Activated naive CD4-positive, alpha-beta T cell treated with anti-CD3 and anti-CD28 coated beads, Interleukin-2, amount 10 ng/mL, durations not matched to agents 7 days and 5 days (primary cell): Measurements from ENCODE around the gene TMEFF2.

ENCODE experiments used
- CTCF ChIA-PET: fragments of 350-600 bp; sonication (Branson Sonifier 250); formaldehyde crosslinking; loops from one replicate; lab custom pipeline; 2021; ENCODE audit warnings: antibody characterized with exemption; lab: Charles Lee
- DNase-seq: peaks from one replicate; pipeline ENCODE4 v3.0.0-alpha.2; 2020
- H3K27ac Mint-ChIP-seq: one replicate; pipeline ENCODE4 v1.8.0; 2021; ENCODE audit warnings: mild to moderate bottlenecking, moderate library complexity, mixed read lengths
- H3K27me3 Mint-ChIP-seq: one replicate; pipeline ENCODE4 v1.8.0; 2021; ENCODE audit warnings: mild to moderate bottlenecking, mixed read lengths
- H3K36me3 Mint-ChIP-seq: one replicate; pipeline ENCODE4 v1.8.0; 2021; ENCODE audit warnings: mixed read lengths
- H3K4me1 Mint-ChIP-seq: one replicate; pipeline ENCODE4 v1.8.0; 2021; ENCODE audit warnings: mixed read lengths
- H3K4me3 Mint-ChIP-seq: one replicate; pipeline ENCODE4 v1.8.0; 2021; ENCODE audit warnings: mild to moderate bottlenecking, moderate library complexity, mixed read lengths
- H3K9me3 Mint-ChIP-seq: one replicate; pipeline ENCODE4 v1.8.0; 2021; ENCODE audit warnings: mixed read lengths

Gene TMEFF2

GRCh38 chr2:192049362-192049761 lies 145.4 kb downstream of the TMEFF2 start:
- Mint-ChIP-seq H3K4me1 (no peaks in the 10 kb centered on the region), H3K27me3 (no peaks in the 10 kb centered on the region), H3K9me3 (no peaks in the 10 kb centered on the region), H3K36me3 (no peaks in the 10 kb centered on the region), H3K27ac (no peak overlapping the region), H3K4me3 (no peak overlapping the region)
- no peak for DNase-seq
- CTCF ChIA-PET: no interaction called here

GRCh38 chr2:192047315-192048107 lies 147.2 kb downstream of the TMEFF2 start:
- DNase-seq: no peak
- H3K36me3 Mint-ChIP-seq: no peaks in the 10 kb centered on the region
- no peaks in the 10 kb centered on the region for H3K27me3 Mint-ChIP-seq
- H3K4me1 Mint-ChIP-seq: no peaks in the 10 kb centered on the region
- no peak overlapping the region for H3K4me3 Mint-ChIP-seq
- CTCF ChIA-PET: no interaction called here
- no peak overlapping the region for H3K27ac Mint-ChIP-seq
- H3K9me3 Mint-ChIP-seq: no peaks in the 10 kb centered on the region

- H3K36me3 Mint-ChIP-seq: no peaks in the 10 kb centered on the region
- no peak for DNase-seq
- H3K4me1 Mint-ChIP-seq: no peaks in the 10 kb centered on the region
- H3K4me3 Mint-ChIP-seq: no peak overlapping the region
- H3K27ac Mint-ChIP-seq: no peak overlapping the region
- H3K27me3 Mint-ChIP-seq: no peaks in the 10 kb centered on the region
- H3K9me3 Mint-ChIP-seq: no peaks in the 10 kb centered on the region
- CTCF ChIA-PET: no interaction called here
Observed at GRCh38 chr2:192044496-192044895, 150.2 kb downstream of the TMEFF2 start.

GRCh38 chr2:192043216-192043870 lies 151.4 kb downstream of the TMEFF2 start:
- Mint-ChIP-seq H3K27me3 (no peaks in the 10 kb centered on the region), H3K4me3 (no peak overlapping the region), H3K27ac (no peak overlapping the region), H3K4me1 (no peaks in the 10 kb centered on the region), H3K36me3 (no peaks in the 10 kb centered on the region), H3K9me3 (no peaks in the 10 kb centered on the region)
- DNase-seq: no peak
- CTCF ChIA-PET: no interaction called here

- H3K36me3 Mint-ChIP-seq: no peaks in the 10 kb centered on the region
- CTCF ChIA-PET: no interaction called here
- H3K27ac Mint-ChIP-seq: no peak overlapping the region
- H3K4me1 Mint-ChIP-seq: no peaks in the 10 kb centered on the region
- no peak for DNase-seq
- no peaks in the 10 kb centered on the region for H3K9me3 Mint-ChIP-seq
- H3K4me3 Mint-ChIP-seq: no peak overlapping the region
- H3K27me3 Mint-ChIP-seq: no peaks in the 10 kb centered on the region
Observed at GRCh38 chr2:192042126-192042525, 152.6 kb downstream of the TMEFF2 start.

GRCh38 chr2:192038110-192038509 lies 156.6 kb downstream of the TMEFF2 start:
- Mint-ChIP-seq H3K36me3 (no peaks in the 10 kb centered on the region), H3K9me3 (no peaks in the 10 kb centered on the region), H3K27ac (no peak overlapping the region), H3K27me3 (no peaks in the 10 kb centered on the region), H3K4me3 (no peak overlapping the region), H3K4me1 (no peaks in the 10 kb centered on the region)
- CTCF ChIA-PET: no interaction called here
- DNase-seq: no peak

GRCh38 chr2:192035731-192036442 lies 158.8 kb downstream of the TMEFF2 start:
- H3K27me3 Mint-ChIP-seq: no peaks in the 10 kb centered on the region
- no peak overlapping the region for H3K27ac Mint-ChIP-seq
- H3K36me3 Mint-ChIP-seq: no peaks in the 10 kb centered on the region
- no peak overlapping the region for H3K4me3 Mint-ChIP-seq
- no peaks in the 10 kb centered on the region for H3K4me1 Mint-ChIP-seq
- CTCF ChIA-PET: no interaction called here
- no peak for DNase-seq
- H3K9me3 Mint-ChIP-seq: no peaks in the 10 kb centered on the region

GRCh38 chr2:192030856-192031255 lies 163.9 kb downstream of the TMEFF2 start:
- Mint-ChIP-seq H3K27ac (no peak overlapping the region), H3K27me3 (no peaks in the 10 kb centered on the region), H3K9me3 (no peaks in the 10 kb centered on the region), H3K4me3 (no peak overlapping the region), H3K4me1 (no peaks in the 10 kb centered on the region), H3K36me3 (no peaks in the 10 kb centered on the region)
- CTCF ChIA-PET: no interaction called here
- DNase-seq: no peak

GRCh38 chr2:192030289-192030688 lies 164.4 kb downstream of the TMEFF2 start:
- H3K4me1 Mint-ChIP-seq: no peaks in the 10 kb centered on the region
- CTCF ChIA-PET: no interaction called here

GRCh38 chr2:192029089-192029488 lies 165.6 kb downstream of the TMEFF2 start:
- H3K4me3 Mint-ChIP-seq: no peak overlapping the region
- H3K27me3 Mint-ChIP-seq: no peaks in the 10 kb centered on the region
- no peak overlapping the region for H3K27ac Mint-ChIP-seq
- H3K4me1 Mint-ChIP-seq: no peaks in the 10 kb centered on the region
- no peaks in the 10 kb centered on the region for H3K36me3 Mint-ChIP-seq
- H3K9me3 Mint-ChIP-seq: no peaks in the 10 kb centered on the region
- DNase-seq: no peak
- CTCF ChIA-PET: interaction anchor here (0.6 kb wide), 1 partner anchor 540 kb away, joined by 3 read pairs; no protein-coding TSS in a partner anchor

More at GRCh38 chr2:192030289-192030688, 164.4 kb downstream of the TMEFF2 start:
- DNase-seq: no peak
- Mint-ChIP-seq H3K27ac (no peak overlapping the region), H3K27me3 (no peaks in the 10 kb centered on the region), H3K4me3 (no peak overlapping the region), H3K9me3 (no peaks in the 10 kb centered on the region), H3K36me3 (no peaks in the 10 kb centered on the region)

GRCh38 chr2:192026825-192027120 lies 168.0 kb downstream of the TMEFF2 start:
- Mint-ChIP-seq H3K9me3 (no peaks in the 10 kb centered on the region), H3K36me3 (no peaks in the 10 kb centered on the region), H3K27me3 (peaks cover 4% of the 10 kb centered on the region), H3K4me1 (no peaks in the 10 kb centered on the region), H3K4me3 (no peak overlapping the region), H3K27ac (no peak overlapping the region)
- no peak for DNase-seq
- CTCF ChIA-PET: interaction anchor here (0.9 kb wide), 1 partner anchor 136 kb away, joined by 3 read pairs; no protein-coding TSS in a partner anchor

GRCh38 chr2:192026059-192026824 lies 168.5 kb downstream of the TMEFF2 start:
- no peak overlapping the region for H3K4me3 Mint-ChIP-seq
- no peak for DNase-seq
- H3K27me3 Mint-ChIP-seq: peaks cover 8% of the 10 kb centered on the region
- CTCF ChIA-PET: no interaction called here
- no peaks in the 10 kb centered on the region for H3K4me1 Mint-ChIP-seq
- no peak overlapping the region for H3K27ac Mint-ChIP-seq
- H3K36me3 Mint-ChIP-seq: no peaks in the 10 kb centered on the region
- no peaks in the 10 kb centered on the region for H3K9me3 Mint-ChIP-seq

GRCh38 chr2:192025637-192026036 lies 169.1 kb downstream of the TMEFF2 start:
- Mint-ChIP-seq H3K27me3 (peaks cover 8% of the 10 kb centered on the region), H3K36me3 (no peaks in the 10 kb centered on the region), H3K4me3 (no peak overlapping the region), H3K9me3 (no peaks in the 10 kb centered on the region), H3K27ac (no peak overlapping the region), H3K4me1 (no peaks in the 10 kb centered on the region)
- no peak for DNase-seq
- CTCF ChIA-PET: no interaction called here

GRCh38 chr2:192023006-192023405 lies 171.7 kb downstream of the TMEFF2 start:
- no peak for DNase-seq
- H3K27ac Mint-ChIP-seq: no peak overlapping the region
- no peaks in the 10 kb centered on the region for H3K9me3 Mint-ChIP-seq
- no peaks in the 10 kb centered on the region for H3K4me1 Mint-ChIP-seq
- no peaks in the 10 kb centered on the region for H3K36me3 Mint-ChIP-seq
- H3K4me3 Mint-ChIP-seq: no peak overlapping the region
- H3K27me3 Mint-ChIP-seq: peaks cover 8% of the 10 kb centered on the region
- CTCF ChIA-PET: no interaction called here
